NT2/D1 (cell line): ENCODE results near the gene CLEC4F.

Experiments used
- YY1 ChIP-seq: IDR thresholded peaks from 2 replicates; pipeline ENCODE4 v1.6.1; 2011; ENCODE audit not compliant: insufficient read length, insufficient read depth
- ZNF274 ChIP-seq: IDR thresholded peaks from 2 replicates; pipeline ENCODE4 v1.6.1; 2011; ENCODE audit warnings: mild to moderate bottlenecking, low read depth, low read length

DNA sequence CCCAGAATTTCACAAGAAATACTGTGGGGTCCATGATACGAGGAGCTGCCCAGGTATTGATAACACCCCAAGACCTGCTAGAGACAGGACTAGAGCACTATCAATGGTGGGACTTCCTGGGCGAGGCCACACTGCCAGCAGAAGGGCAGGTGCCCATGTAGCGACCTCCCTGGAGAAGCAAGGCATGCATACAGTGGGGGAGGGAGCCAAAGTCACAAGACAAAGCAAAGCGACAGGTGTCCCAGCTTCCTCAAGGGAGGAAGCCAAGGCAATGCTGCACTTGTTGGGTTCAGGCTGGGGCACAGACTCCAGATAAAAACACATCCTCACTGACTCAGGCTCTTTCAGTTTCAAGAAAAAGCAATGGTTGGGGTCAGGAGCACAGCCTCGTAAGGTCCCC is 7.7 kb upstream of the CLEC4F start:
- no peak for TF ChIP-seq YY1
- no peak for TF ChIP-seq ZNF274
